T-helper 9 cell (primary cell): Measurements from ENCODE around the gene KIF16B.
"Not testable (repeated sequence)": the region's sequence is repeated elsewhere in the genome, so short reads cannot be mapped to it uniquely, and the experiment has no call there.

Experiments
- DNase-seq: peaks from one replicate; pipeline ENCODE4 v3.0.0-alpha.2; 2020

The KIF16B gene

DNA sequence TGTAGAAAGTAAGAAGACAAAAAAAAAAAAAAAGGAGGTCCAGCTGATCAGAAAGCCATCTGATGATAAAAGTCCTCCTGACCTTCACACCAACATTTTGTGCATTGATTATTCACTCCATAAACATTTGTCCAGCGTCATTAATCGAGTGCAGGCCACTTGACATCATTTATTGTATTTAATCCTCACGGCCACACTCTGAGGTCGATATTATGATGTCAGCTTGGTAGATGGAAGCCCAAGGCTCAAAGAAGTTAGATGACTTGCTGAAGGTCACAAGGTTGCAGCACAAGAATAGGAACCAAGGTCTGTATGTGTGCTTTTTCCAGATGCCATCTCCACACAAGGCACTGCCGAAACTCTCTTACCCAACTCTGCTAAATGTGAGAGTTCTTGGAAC lies 328.4 kb downstream of the KIF16B start:
- DNase-seq: no peak

- DNase-seq: no peak
Observed at GRCh38 chr20:16243470-16243869, 329.8 kb downstream of the KIF16B start.

DNA sequence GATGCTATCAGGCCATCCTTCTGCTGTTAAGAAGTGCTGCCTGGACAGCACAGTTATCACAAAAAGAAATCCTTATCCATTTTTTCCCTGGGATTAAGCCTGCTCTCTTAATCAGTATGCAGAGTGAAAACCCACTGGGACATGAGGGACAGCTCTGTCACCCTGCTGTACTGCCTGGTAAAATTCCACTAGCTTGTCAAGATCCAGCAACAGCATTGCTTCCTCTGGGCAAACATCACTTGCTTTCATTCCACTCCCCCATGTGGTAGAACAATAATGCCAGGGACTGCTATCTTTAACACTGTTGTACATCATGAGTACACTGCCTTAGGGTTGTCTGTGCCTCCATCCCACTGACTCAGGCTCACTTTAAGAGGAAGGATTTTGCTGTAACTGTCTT lies 331.3 kb downstream of the KIF16B start:
- DNase-seq: no peak

DNA sequence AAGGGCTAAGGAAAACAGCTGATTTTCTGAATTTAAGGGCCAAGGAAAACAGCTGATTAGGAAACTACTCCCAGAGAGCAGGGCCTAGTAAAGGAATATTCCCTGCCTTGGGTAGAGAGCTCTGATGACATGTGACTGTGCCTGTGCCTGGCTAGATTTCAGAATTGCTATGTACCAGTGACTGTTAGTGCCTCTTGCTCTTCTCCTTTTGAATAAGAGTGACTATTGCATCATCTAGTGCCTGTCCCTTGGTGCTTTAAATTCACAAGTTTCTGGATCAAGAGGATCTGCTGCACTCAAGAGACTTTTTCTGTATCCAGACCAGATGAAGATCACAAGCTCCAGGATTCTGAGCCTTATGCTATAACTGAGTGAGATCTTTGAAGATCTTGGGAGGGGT lies 332.9 kb downstream of the KIF16B start:
- DNase-seq: no peak

DNA sequence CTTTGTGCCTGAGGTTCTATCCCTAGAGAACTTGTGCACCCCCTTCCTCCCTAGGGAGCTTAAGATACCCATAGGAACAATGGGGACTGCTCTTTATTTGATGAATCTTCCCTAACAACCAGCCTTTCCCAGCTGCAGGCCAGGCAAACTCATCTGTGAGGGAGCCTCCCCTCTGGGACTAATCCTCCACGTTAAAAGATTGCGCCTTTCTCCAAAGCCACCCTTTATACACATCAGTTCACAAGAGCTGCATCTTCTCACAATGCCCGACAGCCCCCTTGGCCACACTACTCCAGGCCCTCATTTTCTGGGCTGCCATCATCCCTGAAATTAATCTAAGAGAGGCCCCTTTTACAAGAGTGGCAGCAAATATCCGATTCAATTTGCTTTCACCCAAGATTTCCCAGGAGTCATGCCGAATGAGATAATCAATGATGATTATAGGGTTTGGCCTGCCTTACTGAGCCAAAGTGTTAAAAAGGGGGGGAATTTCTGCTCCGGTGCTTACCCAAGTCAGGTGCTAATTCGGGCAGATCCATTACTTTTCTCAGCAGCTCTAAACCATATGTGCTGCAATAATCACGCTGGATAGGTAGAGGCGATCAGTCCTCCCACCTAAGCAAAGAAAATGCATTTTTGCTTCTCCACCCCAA lies 336.5 kb downstream of the KIF16B start:
- no peak for DNase-seq

DNA sequence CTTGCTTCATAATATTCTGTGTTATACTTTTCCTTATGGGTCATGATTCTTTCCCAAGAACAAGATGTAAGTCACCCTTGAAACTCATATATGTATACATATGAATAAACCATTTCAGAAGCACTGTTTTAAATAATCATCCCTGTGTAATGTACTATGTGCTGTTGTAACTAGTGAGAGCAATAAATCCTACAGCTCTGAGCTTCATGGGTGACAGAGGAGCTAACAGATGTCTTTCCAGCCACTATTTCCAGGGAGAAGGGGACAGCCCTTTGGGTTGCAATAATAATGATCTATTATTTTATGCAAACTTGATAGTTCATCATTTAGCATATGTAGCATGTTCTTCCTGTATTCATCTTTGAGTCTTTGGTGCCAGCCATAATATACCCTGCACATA lies 342.8 kb downstream of the KIF16B start:
- no peak for DNase-seq

- DNase-seq: no peak
Observed at GRCh38 chr20:16229813-16230212, 343.4 kb downstream of the KIF16B start.

GRCh38 chr20:16228722-16229121 lies 344.5 kb downstream of the KIF16B start:
- no peak for DNase-seq

DNA sequence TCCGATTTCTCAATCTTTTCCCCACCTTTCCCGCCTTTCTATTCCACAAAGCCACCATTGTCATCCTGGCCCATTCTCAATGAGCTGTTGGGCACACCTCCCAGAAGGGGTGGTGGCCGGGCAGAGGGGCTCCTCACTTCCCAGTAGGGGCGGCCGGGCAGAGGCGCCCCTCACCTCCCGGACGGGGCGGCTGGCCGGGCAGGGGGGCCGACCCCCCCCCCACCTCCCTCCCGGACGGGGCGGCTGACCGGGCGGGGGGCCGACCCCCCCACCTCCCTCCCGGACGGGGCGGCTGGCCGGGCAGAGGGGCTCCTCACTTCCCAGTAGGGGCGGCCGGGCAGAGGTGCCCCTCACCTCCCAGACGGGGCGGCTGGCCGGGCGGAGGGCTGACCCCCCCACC lies 346.3 kb downstream of the KIF16B start:
- DNase-seq: not testable (repeated sequence)

DNA sequence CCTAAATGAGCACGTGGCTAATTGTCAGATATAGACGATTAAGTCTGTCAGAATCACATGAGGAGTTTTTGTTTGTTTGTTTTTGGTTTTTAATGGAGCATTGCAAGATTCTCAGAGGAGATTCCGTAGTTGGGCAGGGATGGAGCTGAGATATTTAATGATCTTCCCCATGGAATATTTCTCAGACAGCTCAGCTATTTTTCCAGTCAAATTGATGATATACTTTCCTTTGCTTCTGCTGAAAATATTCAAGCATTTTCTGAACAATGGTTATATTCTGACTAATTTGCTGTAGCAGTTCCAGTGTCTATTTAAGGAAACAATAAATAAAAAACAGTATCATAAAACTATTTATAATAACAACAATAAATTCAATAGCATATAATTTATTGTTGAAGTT lies 348.4 kb downstream of the KIF16B start:
- DNase-seq: no peak

DNA sequence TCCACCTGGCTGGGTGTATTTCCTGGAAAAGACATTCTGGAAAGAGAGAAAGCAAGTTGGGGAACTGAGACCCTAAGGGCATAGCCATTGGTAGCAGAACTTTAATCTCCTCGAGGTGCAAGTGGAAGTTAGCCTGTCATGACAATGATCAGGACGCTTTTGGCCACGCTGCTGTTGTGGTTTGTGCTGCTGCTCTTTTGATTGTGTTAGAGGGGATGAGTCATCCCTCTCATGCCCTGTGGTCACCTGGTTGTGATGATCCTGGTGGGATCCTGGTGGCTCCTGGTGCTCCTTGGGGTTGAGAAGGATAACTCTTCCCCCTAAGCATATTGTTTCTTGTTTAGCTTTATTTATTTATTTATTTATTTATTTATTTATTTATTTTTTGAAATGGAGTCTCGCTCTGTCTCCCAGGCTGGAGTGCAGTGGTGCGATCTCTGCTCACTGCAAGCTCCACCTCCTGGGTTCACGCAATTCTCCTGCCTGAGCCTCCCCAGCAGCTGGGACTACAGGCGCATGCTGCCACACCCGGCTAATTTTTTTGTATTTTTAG lies 350.3 kb downstream of the KIF16B start:
- DNase-seq: no peak
